Activated CD4-positive, CD25-positive, alpha-beta regulatory T cell treated with anti-CD3 and anti-CD28 coated beads, Interleukin-2, amount 50 U/mL, for 16 hours (primary cell): ENCODE measurements around the gene PRLR.

ENCODE experiments used
- DNase-seq: peaks from one replicate; pipeline ENCODE4 v3.0.0-alpha.2; 2020; ENCODE audit warnings: low read depth, low spot score

The PRLR gene

DNA sequence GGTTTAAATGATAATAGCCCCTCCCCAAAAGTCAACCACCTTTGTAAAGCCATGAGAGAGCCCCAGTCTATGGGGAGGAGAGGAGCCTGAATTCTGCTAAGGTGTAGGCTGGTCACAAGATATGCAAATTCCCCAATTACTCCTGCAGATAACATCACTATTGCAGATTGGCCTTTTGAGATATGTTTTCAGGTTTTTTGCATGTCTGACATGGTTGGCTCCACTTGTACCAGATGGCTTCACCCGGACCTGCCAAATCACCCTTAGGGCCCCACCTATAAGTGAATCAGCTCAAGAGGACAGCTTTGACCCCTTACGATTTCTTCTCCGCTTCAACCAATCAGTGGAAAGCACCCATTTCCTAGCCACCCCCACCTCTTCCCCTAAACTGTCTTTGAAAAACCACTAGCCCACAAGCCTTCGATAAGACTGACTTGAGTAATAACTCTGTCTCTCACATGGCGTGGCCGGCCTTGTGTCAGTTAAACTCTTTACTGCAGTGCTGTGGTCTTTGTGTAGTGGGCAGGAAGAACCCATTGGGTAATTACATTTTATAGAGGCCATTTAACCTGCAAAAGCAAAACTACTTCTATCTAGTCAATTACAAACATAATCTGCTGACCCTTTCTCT lies 69.7 kb downstream of the PRLR start:
- no peak for DNase-seq

DNA sequence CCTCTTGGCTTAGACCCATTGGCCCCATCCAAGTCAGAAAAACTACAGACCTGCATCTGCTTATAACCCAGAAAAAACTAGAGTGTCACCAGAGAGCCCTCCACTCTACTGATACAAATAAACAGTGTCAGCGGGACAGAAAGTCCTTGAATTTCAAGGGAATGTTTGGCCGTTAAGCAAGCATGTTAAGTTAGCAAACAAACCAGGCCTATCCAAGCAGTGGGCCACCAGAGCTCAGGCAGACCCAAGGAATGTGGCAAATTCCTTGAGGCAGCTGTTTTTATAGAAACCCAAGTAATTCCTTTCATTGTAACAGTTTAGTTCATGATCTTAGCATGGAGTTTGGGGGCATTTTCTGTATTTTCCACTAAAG lies 70.9 kb downstream of the PRLR start:
- no peak for DNase-seq

DNA sequence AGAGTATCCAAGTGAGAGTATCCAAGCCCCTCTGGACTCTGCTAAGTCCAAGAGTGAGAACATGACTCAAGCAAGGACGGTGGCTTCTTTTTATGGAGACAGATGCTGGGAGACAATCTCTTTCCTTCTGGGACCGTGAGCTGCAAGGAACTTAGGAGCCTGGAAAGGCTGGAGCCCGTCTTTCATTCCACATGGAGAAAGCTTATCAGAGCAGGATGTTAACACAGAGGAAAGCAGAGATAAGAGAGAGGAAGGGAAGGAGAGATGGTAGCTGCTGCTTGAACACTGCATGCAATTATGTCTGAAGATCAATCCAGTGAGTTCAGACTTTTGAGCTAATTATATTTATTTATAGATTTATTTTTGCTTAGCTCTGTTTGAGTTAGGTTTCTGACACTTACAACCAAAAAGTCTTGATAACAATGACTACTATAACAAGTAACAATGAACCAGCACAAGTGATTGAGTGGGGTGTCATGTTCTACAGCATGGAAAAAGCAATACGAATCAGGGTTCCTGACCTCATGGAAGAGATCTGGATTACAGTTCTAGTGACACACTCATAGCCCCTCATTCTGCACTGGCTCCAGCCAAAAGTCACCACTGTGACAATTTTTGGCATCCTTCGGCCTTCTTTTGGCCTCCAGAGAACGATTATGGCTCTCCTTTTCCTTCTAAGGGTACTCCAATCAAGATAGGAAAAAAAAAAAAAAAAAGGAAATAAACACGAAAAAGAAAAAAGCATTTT lies 71.5 kb downstream of the PRLR start:
- no peak for DNase-seq

DNA sequence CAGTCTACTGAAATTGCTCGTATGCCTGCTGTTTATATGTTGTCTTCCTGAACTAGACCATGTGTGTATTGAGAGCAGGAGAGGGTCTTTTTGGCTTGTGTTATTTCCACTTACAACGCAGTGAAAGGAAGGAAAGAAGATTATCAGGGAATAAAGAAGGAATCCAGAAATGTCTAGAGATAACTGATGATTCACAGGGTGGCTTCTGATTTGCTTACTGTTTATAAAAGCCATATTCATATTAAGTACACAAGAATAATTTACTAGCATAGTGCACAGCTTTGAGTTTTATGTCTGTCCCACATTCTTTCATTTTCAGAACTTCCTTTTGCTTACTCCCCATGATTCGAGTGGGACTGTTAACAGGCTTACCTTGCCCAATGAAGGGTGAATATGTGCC lies 72.1 kb downstream of the PRLR start:
- no peak for DNase-seq

DNA sequence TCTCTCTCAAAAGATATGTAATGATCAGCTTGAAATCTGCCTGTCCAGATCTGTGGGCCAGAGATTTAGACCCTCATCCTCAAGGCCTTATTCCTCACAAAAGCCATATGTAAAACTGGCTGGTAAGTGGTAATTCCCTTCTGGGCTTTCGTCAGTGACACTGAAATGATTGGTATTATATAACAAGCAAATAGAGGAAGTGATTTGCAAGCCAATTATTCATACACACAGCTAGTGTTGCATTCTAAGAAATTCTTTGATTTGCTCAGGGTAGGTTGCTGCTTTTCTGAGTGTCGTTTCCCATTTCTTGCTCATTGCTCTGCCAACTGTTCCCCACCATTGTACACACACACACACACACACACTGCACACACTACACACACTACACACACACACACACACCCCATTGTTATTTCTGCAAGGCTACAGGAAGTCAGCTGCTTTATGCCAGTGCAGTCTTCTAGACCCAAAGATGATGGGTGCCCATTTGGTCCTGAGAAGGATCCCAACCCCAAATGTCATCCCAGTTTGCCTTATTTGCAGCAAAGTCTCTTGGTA lies 76.8 kb downstream of the PRLR start:
- DNase-seq: no peak

DNA sequence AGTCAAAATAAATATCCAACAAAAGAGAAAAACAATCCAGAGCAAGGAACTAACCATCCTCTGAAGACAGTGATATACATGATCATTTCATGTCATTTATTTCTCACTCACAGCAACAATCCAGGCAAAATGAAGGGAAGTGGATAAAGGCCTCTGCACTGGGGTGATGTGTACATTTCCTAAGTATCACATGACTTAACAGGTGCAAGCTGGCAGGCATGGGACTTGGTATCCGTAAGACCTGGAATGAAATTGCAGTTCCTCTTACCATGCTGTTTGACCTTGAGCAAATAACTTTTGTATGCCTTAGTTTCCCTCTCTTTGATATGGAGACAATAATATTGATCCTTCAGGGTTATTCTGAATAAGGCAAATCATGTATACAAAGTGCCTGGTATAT lies 77.6 kb downstream of the PRLR start:
- no peak for DNase-seq

DNA sequence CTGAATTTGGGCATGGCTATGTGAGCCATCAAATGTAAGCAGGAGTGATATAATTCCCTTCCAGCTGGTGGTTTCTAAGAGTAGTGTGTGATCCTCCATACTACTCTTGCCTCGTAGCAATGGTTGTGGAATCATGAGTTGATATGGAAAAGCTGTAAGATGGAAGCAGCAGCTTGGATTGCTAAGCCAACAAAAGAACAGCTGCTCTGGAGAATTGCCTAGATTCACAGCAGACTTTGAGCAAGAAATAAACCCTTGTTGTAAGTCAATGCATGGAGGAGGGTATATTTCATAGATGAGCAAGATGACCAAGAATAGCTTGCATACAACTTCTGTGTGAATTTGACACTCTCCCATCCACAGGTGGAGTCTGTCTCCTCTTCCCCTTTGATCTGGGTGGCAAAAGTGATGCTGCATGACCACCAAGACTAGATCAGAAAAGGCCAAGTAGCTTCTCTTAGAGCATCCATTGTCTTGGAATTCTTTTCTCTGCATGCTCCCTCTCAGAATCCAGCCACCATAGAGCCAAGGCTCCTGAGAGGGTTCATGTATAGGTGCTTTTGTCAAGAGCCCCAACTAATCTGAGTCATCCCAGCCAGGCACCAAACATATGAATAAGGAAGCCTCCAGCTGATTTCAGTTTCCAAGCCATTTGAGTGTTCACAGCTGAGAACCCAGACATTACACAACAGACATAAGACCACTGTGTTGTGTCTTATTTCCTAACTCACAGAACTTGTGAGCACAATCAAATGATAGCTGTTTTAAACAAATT lies 79.0 kb downstream of the PRLR start:
- no peak for DNase-seq

DNA sequence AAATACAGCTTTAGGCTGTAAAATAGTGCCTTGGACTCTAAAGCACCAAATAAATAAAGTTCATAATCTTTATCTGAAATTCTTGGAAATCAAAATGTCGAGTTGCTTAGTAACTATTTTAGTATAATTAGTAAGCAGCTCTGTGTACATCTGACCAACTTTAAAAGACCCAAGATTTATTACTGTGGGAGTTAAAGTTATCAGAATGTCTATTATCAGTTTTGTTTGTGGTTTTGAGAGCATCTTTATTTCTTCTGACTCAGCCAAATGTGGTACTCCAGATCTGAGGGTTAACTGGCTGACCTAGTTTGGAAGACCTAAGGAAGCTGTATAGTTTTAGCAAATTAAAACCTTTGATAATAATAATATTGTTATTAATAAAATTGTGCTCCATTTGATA lies 81.2 kb downstream of the PRLR start:
- no peak for DNase-seq

DNA sequence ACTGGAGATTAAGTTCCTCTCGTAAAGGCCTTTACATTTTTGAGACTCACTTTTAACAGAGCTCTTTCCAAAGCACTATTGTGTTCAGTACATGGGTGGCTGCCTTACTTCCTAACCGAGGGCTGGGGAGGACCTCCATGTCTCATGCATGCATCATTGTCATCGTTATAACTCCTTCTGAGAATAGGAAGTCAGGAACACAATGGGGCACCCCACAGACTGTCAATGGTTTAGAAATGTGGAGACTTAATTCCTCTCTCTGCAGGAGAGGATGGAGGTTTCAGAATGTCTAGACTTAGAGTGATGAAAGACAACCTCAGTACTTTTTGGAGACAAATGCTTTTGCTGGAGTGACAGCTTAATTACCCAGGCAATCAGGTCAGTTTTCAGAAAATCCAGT lies 83.9 kb downstream of the PRLR start:
- DNase-seq: no peak

DNA sequence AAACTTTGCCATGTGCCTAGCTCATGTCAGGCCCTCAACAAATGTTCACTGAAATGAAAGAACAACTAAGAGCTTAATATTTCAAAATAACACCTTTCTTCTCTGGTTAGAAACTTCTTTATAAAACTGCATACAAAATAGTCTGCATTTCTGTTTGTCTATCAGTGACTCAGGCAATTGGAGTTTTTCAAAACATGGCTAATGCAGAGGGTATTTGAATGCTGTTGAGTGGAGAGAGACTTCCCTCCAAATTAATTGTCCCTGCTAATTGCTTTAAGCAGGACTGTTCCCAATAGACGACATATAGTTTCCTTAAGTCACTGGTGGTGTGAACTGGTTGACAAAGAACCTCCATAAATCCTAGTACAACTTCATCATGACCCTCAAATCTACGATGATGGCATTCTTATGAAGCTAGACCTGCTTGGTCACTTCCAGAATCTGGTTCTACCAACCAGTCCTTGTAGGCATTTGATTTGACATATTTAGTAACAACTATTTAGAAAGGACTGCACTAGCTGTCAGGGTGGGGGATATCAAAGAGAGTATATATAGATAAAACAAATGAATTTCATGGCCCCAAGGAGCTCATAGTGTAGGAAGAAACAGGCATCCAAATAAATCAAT lies 84.5 kb downstream of the PRLR start:
- no peak for DNase-seq

DNA sequence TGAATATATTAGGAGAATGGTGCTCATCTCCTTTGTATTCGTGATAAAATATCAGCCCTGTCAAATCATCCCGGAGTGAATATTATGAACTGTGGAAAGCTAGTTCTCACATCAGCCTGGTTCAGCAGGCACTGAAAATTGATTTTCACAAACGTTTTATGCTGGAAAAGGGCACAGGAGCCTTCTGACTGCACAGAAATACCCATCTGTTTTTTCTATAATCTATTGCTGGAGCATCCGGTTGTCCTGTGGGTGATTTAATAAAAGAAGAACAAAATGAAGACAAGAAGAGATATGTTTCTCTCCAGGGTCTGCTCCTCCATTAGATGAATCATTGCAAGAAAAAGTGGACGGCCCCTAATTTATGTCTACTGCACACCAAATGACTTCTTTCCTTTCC lies 85.3 kb downstream of the PRLR start:
- no peak for DNase-seq

DNA sequence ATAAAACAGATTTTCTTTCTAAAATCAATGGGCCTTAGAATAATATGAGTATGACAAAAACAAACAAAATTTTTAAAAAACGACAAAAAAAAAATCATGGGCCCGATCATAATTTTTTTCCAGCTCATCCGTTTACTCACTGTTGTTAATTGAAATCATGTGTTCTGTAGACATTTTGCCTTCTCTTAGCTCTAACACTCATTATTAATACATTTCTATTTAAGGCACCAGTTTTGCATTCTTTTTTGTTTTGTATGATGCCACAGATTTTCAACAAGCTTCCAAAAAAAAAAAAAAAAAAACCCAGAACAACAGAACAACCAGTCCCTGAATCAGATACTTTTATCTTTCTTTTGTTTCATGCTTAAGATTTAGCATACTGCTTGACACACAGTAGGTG lies 86.4 kb downstream of the PRLR start:
- no peak for DNase-seq

DNA sequence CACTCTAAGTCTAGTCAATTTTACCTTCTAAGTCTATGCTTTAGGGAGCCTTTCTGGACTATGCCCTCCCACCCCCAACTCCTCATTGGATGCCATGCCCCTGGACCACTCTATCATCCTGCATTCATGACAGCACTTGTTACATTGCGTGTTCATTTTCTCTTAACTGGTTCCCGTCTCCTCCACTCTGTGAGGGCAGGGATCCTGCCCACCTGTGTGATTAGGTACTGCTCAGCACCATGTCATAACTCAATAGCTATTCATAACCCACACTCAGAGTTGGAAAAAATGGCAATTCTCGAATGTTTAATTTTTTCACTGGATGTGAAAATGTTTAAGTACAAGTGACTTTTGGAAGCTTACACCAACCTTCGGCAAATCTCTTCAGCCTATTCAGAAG lies 88.5 kb downstream of the PRLR start:
- no peak for DNase-seq

DNA sequence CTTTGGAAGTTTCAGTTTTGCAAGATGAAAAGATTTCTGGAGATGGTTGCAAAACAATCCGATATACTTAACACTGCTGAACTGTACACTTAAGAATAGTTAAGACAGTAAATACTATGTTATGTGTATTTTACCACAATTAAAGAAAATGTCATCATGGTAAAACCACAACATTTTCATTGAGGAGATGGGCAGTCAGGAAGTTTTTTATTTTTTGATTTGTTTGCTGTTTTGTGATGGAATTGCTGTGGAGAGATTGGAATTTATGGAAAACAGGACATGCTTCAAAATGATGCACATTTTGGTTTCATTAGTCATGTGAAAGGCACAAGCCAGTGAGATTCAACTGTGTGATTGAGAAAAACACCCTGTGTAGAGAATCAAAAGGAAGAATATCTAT lies 92.1 kb downstream of the PRLR start:
- no peak for DNase-seq

DNA sequence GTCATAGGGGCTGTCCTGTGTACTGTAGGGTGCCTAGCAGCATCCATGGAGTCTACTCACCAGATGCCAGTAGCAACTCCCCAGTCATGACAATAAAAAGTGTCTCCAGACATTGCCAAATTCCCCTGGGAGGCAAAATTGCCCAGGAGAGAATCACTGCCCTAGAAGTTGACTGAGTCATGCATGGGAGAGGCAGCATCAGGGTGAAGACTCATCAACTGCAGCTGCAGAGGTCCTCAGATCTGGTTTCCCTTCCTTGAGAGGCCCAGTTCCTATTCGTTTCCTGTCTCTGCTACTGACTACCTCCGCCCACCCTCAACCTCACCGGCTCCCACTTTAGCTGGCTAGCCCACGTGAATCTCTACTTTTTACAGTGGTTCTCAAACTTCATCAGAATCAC lies 93.9 kb downstream of the PRLR start:
- no peak for DNase-seq

DNA sequence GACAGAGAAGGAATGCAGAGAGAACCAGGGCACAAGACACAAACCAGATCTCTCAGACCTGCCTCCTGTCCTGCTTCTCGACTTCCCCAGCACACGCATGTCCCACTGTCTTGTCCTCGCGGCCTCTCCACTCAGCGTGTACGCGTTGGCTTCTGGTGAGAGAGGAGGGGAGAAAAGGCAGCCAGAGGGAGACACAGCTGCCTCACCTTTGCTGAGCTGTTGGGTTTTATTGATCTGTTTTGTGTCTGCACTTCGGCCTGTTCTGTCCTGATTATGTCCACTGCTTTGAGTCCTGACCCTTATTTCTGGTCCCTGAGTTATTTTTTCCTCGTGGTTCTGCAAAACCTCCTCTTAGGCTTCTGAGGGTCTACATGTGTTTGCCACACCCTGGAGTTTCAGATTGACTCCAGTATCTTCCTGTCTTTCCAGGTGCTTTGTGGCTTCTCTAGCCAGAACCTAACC lies 95.0 kb downstream of the PRLR start:
- no peak for DNase-seq

DNA sequence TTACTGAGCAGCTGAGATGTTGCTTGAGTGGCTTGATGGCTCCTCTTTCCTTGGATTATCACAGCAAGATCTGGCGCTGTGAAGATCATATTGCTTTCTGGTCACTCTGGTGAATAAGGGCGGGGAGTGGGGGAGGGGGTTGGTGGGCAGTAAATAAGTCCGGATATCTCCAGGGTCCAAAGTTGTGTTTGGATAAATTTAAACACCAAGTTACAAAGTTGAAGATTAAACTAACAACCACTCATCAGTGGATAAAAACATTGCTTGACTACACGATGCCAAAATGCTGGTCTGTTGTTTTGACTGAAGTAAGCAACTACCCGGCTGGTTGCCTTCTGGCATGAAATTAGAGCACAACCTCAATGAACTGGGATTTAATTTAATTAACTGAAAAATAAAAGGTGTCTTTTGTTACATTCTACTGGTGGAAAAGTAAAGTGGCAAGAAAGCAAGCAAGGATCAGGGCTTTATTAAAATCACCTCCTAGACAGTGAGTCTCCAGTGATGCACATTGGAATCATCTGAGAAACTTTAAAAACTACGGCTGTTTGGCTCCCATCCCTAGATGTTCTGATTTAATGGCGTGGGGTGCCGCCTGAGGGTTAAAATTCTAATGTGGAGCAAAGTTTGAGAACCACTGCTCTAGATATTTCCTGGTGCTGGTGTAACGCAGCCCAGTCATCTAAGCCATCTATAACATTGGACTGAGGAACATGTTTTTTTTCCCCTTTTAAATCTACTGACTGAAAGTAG lies 95.8 kb downstream of the PRLR start:
- no peak for DNase-seq

DNA sequence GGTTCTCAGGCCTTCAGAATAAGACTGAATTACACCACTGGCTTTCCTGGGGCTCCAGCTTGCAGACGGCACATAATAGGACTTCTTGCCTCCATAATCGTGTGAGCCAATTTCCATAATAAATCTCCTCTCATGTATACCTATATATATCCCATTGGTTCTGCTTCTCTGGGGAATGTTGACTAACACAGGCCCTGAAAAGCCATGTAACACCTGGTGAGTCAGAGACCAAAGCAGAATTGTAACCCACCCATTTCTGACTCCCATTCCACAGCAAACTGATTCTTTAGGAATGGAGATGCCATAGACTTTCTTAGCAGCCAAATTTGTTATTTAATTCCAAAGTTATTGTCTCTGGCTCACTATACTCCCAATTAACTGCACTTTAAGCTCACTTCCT lies 97.1 kb downstream of the PRLR start:
- DNase-seq: no peak

DNA sequence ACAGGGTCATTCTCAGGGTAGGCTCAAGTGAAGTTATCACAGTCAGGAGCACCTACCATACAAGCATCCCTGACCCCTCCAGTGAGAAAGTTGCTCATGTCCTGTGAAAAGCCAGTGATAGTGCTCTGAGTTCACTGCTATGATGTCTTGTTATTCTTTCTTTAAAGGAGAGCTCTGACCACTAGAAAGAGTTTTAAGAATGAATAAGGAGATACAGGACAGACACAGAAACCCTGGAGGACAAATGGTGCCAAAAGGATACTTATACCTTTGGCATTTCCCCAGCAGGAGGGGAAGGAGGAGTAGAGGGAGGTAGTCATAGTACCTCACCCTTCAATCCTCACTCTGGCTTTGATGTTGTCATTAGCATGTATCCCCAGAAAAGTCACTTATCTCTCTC lies 98.6 kb downstream of the PRLR start:
- no peak for DNase-seq

DNA sequence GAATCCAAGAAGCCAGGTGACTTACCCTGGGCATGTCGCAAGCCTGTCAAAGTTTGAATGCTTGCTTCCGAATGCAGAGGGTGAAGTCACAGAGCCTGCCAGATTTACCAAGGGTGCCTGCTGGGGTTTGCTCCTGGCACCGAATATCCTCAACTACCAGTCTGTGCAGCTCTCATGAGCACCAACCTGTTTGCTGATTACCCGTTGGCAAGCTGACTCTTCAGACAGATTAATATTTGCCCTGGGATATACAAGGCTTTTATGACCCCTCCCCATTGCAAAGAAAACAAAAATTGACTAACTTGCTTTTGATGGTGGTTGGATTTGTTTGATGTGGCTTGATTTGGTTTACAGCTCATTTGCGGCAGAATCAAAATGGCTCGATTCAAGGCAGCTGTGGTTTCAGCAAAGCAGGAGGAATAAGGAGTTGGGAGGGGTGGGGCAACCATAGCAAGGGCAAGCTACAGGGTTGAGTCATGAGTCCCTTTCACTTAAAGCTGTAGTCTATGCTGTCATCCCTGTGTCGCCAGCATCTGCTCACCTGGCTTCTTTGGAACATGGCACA lies 100.3 kb downstream of the PRLR start:
- DNase-seq: no peak

DNA sequence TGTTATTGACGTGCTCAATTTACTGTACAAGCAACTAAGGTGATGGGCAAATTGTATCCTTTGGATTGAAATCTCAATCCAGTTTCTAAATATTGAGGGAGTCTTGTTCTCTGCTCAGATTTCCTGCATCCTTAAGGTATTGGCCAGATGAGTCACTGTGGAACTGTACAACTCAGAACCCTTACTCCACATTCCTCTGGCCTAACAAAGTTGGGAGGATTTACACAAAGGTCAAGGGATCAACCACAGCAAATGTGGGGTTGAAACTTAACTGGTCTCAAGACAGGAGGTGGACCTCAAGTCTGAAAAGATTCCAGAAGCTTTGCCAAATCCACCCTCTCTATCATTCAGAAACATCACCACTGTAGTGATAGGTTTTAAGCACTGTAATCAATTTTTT lies 101.0 kb downstream of the PRLR start:
- no peak for DNase-seq
